ENCODE results near the gene KCNK13.

Gene KCNK13

GRCh38 chr14:90140956-90141316 is 79.1 kb downstream of the KCNK13 start:
- TF ChIP-seq YY1 (IDR thresholded peaks at IDR 0.05; ENCODE audit: low read depth) (no peak), RAD21 (IDR thresholded peaks at IDR 0.05; ENCODE audit: low read depth) (no peak), FOXM1 (IDR thresholded peaks at IDR 0.05; ENCODE audit: borderline replicate concordance, low read depth) (no peak), TCF12 (IDR thresholded peaks at IDR 0.05; ENCODE audit: low read depth) (no peak), REST (IDR thresholded peaks at IDR 0.05; ENCODE audit: low read depth) (no peak), NFIC (IDR thresholded peaks at IDR 0.05) (no peak), TAF1 (IDR thresholded peaks at IDR 0.05; ENCODE audit: low read depth) (no peak), EGR1 (IDR thresholded peaks at IDR 0.05) (no peak), CEBPB (IDR thresholded peaks at IDR 0.05) (no peak), EP300 (IDR thresholded peaks at IDR 0.05; ENCODE audit: borderline replicate concordance) (no peak), CREB1 (IDR thresholded peaks at IDR 0.05; ENCODE audit: low read depth) (no peak)
- TF ChIP-seq, protein P1, sequence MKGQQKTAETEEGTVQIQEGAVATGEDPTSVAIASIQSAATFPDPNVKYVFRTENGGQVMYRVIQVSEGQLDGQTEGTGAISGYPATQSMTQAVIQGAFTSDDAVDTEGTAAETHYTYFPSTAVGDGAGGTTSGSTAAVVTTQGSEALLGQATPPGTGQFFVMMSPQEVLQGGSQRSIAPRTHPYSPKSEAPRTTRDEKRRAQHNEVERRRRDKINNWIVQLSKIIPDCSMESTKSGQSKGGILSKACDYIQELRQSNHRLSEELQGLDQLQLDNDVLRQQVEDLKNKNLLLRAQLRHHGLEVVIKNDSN (IDR thresholded peaks at IDR 0.05), result no peak
- TF ChIP-seq, protein P2, sequence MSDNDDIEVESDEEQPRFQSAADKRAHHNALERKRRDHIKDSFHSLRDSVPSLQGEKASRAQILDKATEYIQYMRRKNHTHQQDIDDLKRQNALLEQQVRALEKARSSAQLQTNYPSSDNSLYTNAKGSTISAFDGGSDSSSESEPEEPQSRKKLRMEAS (IDR thresholded peaks at IDR 0.05), result no peak

DNA sequence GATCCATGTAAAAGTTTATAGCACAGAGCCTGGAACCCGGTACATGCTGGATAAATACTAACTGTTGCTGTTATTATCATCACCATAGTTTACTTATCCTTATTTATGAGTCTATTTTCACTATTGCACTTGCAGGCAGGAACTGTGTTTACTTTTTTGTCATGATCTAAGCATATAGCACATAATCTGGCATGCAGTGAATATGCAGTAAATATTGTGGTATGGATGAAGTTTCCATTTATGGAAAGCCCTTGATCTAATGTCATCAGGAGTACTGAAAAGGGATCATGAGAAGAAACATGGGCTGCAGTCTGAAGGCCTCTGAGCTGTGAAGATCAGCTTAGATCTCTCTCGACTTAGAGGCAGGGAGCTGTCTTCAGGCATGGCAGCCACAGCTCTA is 91.6 kb downstream of the KCNK13 start:
- TF ChIP-seq EP300 (IDR thresholded peaks at IDR 0.05; ENCODE audit: borderline replicate concordance), result no peak

DNA sequence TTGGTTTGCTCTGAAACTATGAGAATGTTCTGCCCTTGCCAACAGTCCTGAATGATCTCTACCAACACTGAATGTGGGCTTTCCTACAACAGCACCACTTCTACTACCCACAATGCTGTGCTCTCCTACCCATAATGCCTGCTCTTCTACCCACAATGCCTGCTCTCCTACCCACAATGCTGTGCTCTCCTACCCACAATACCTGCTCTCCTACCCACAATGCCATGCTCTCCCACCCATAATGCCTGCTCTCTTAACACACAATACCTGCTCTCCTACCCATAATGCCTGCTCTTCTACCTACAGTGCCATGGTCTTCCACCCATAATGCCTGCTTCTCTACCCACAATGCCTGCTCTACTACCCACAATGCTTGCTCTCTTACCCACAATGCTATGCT is 92.3 kb downstream of the KCNK13 start:
- no peak for TF ChIP-seq CEBPB (IDR thresholded peaks at IDR 0.05)
- no peak for TF ChIP-seq FOXM1 (IDR thresholded peaks at IDR 0.05; ENCODE audit: borderline replicate concordance, low read depth)
- TF ChIP-seq EP300 (IDR thresholded peaks at IDR 0.05; ENCODE audit: borderline replicate concordance), result no peak
- no peak for TF ChIP-seq TCF12 (IDR thresholded peaks at IDR 0.05; ENCODE audit: low read depth)
- no peak for TF ChIP-seq TAF1 (IDR thresholded peaks at IDR 0.05; ENCODE audit: low read depth)
- no peak for TF ChIP-seq ZBTB7A (IDR thresholded peaks at IDR 0.05; ENCODE audit: low read depth)
- no peak for TF ChIP-seq RAD21 (IDR thresholded peaks at IDR 0.05; ENCODE audit: low read depth)
- no peak for TF ChIP-seq TEAD4 (IDR thresholded peaks at IDR 0.05)
- no peak for TF ChIP-seq CREB1 (IDR thresholded peaks at IDR 0.05; ENCODE audit: low read depth)
- TF ChIP-seq REST (IDR thresholded peaks at IDR 0.05; ENCODE audit: low read depth), result no peak
- no peak for TF ChIP-seq NFIC (IDR thresholded peaks at IDR 0.05)
- TF ChIP-seq, protein P1 (IDR thresholded peaks at IDR 0.05), result no peak
- no peak for TF ChIP-seq EGR1 (IDR thresholded peaks at IDR 0.05)
- TF ChIP-seq YY1 (IDR thresholded peaks at IDR 0.05; ENCODE audit: low read depth), result no peak
- TF ChIP-seq, protein P2 (IDR thresholded peaks at IDR 0.05), result no peak

GRCh38 chr14:90159146-90159545 is 97.4 kb downstream of the KCNK13 start:
- TF ChIP-seq TEAD4 (IDR thresholded peaks at IDR 0.05) (no peak), TAF1 (IDR thresholded peaks at IDR 0.05; ENCODE audit: low read depth) (no peak), CREB1 (IDR thresholded peaks at IDR 0.05; ENCODE audit: low read depth) (no peak), CEBPB (IDR thresholded peaks at IDR 0.05) (no peak)
- TF ChIP-seq, protein P2 (IDR thresholded peaks at IDR 0.05), result no peak

- no peak for TF ChIP-seq YY1 (IDR thresholded peaks at IDR 0.05; ENCODE audit: low read depth)
- no peak for TF ChIP-seq RAD21 (IDR thresholded peaks at IDR 0.05; ENCODE audit: low read depth)
- TF ChIP-seq TAF1 (IDR thresholded peaks at IDR 0.05; ENCODE audit: low read depth), result no peak
- TF ChIP-seq FOXM1 (IDR thresholded peaks at IDR 0.05; ENCODE audit: borderline replicate concordance, low read depth), result no peak
These were observed 97.9 kb downstream of the KCNK13 start for GRCh38 chr14:90159688-90160087.

DNA sequence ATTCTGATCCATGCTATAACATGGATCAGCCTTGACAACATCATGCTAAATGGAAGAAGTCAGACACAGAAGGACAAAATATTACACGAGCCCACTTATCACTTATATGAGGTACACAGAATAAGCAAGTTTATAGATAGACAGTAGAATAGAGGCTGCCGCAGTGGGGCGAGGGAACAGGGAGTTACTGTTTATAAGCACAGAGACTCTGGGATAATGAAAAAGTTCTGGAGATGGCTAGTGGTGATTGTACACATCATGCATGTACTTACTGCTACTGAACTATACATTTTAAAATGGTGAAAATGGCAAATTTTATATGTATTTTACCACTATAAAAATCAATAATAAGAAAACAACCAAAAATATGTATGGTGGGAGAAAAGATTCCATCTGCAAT is 99.3 kb downstream of the KCNK13 start:
- TF ChIP-seq YY1 (IDR thresholded peaks at IDR 0.05; ENCODE audit: low read depth), result no peak
- TF ChIP-seq, protein P2 (IDR thresholded peaks at IDR 0.05), result no peak
- no peak for TF ChIP-seq NFIC (IDR thresholded peaks at IDR 0.05)
- TF ChIP-seq, protein P1 (IDR thresholded peaks at IDR 0.05), result no peak
